H7 (cell line): ENCODE measurements around the gene FAM168A. TPM values are rescaled to one million over a fixed set of nuclear protein-coding genes. Genes with fewer than 3 reads are reported as not detected.

ENCODE experiments used
- DNase-seq: peaks from one replicate; pipeline ENCODE4 v3.0.0; 2012
- H3K27me3 ChIP-seq: 2 replicates; pipeline ENCODE4 v1.6.0; 2011; ENCODE audit warnings: mild to moderate bottlenecking, low read length; ENCODE audit not compliant: control insufficient read depth, insufficient read depth
- H3K36me3 ChIP-seq: replicated peaks from 2 replicates; pipeline ENCODE4 v1.5.1; 2011; ENCODE audit warnings: low read length; ENCODE audit not compliant: control insufficient read depth, insufficient read depth
- H3K4me3 ChIP-seq: 2 replicates; pipeline ENCODE4 v1.5.1; 2011; ENCODE audit warnings: low read depth, mild to moderate bottlenecking, control low read depth, low read length, moderate library complexity; ENCODE audit not compliant: insufficient read depth
- total RNA-seq: library from RNA; depleted of rRNA; stranded (reverse); fragments of >200 nt; shearing (Covaris generic); gene quantifications from 2 replicates; pipeline ENCODE4 v1.2.3, GENCODE V29; 2014

Gene FAM168A
- total RNA-seq, 1 experiment from 2014 or later: 13.1 TPM

DNA sequence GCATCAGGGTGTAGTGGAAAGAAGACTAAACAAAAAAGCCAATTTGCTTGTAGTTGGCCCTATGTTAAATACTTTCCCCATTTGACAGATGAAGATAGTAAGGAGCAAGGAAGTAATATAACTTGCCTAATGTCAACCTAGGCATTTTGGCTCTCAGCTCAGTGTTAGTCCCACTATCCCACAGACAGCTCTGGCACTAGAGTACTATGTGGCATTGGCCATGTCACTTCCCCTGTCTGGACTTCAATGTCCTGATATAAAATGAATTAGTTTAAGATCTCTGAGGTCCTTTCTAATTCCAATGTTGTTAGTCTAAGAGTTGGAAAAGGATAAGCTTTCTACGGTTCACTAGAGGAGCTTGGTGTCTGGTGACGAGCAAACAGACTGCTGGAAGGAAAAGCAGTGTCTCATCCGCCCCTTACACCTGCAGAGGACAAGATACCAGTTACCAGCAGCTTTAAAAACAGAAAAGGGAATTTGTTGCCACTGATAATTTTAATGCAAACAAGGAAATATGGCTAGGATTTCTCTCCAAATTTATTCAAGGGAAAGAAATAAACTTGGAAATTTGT, 129.2 kb downstream of the FAM168A start:
- no peaks in the 10 kb centered on the region for H3K36me3 ChIP-seq
- no peak for DNase-seq
- H3K4me3 ChIP-seq: no peak overlapping the region
- H3K27me3 ChIP-seq: no peaks in the 10 kb centered on the region

DNA sequence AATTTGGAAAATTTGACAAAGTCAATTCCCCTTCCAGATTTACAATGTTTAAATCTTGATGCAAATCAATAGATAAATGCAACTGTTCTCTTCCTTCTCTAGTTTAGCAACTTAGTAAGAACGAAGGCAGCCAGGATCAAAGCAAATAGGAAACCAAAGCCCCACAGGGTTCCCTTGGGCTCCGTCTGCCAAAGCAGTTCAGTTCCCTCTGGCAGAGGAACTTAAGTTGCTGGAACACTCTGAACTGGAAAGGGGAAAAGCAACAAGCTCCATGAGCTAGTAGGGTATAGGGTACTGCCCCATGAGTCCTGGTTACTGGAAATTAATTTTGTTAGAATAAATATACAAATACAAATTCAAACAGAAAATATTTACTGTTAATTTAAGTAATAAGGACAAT, 130.4 kb downstream of the FAM168A start:
- H3K36me3 ChIP-seq: no peaks in the 10 kb centered on the region

DNA sequence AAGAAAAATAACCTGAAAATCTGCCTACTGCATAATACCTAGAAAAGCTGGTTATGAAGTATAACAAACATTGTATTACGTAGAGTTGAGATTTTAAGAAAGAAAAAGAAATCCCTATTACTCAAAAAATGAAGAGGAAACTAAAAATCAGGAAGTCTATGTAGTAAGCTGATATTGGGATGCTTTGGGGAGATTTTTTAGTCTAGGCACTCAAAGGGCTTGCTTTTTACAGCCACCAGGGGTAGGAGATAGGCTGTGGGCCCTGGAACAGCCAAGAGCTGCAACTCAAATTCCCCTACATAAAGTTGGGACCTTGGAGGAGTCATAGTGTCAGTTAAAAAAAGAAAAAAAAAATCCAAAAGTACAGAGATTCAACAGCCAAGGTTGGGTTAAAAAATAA, 131.3 kb downstream of the FAM168A start:
- no peak for DNase-seq
- H3K4me3 ChIP-seq: no peak overlapping the region
- no peaks in the 10 kb centered on the region for H3K36me3 ChIP-seq
- no peaks in the 10 kb centered on the region for H3K27me3 ChIP-seq

More for the DNA sequence above, 130.4 kb downstream of the FAM168A start:
- Histone ChIP-seq H3K27me3 (no peaks in the 10 kb centered on the region), H3K4me3 (no peak overlapping the region)
- no peak for DNase-seq

DNA sequence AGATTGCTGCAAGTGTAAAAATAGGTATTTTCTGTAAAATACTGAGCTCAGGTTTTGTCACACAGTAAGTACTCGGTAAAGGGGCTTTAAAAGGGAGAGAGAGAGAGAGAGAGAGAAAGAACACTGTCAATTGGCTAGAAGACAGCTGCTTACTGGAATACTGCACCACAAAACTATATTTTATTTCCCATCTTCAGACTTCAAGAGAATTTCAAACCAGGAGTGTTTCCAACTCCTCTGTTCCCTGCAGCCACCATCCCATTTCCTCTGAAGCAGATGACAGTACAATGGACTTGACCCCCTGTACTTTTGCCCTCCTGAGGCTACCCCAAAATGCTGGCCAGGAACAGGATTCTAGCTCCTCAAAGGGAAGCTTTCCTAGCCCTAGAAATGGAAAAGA, 132.0 kb downstream of the FAM168A start:
- no peaks in the 10 kb centered on the region for H3K27me3 ChIP-seq
- H3K4me3 ChIP-seq: no peak overlapping the region
- no peaks in the 10 kb centered on the region for H3K36me3 ChIP-seq
- DNase-seq: no peak

DNA sequence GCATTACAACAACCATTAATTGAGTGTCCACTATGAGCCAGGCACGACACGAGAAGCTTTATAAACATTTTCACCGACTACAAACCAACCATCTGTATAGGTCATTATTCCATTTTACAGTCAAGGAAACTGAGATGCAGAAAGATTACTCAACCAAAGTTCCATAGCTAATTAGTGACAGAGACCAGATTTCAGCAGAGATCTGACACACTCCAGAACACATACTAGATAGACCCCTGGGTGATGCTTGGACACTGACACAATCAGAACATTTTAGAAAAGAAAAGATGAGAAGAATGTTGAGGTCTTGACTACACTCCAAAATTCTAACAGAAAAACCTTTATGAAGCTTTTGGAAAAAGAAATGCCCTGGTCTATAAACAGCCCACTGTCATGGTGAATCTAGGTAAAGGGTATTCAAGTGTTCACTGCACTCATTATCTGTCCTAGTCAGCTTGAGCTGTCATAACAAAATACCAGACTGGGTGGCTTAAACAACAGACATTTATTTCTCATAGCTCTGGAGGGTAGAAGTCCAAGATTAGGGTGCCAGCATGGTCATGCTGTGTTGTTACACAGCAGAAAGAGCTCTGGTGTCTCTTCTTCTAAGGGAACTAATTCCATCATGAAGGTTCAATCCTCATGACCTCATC, 132.8 kb downstream of the FAM168A start:
- Histone ChIP-seq H3K27me3 (no peaks in the 10 kb centered on the region), H3K4me3 (no peak overlapping the region), H3K36me3 (no peaks in the 10 kb centered on the region)
- no peak for DNase-seq

DNA sequence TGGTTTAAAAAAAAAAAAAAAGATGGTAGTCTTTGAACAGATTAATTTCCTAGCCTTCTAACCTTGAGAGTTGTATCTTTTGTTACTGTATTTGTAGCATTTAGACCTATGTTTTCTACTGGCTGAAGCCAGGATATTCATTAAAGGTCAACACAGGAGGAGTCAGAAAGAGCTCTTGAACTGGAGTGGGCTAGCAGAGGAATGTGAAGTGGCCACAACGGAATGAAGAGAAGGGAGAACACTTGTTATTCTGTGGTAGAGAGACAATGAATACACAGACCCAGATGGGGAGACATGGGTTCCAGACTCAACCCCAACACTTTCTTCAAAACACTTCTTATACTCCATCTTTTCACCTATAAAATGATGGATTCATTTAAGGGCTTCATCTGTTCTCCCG, 133.6 kb downstream of the FAM168A start:
- no peaks in the 10 kb centered on the region for H3K27me3 ChIP-seq
- no peak overlapping the region for H3K4me3 ChIP-seq
- no peaks in the 10 kb centered on the region for H3K36me3 ChIP-seq
- no peak for DNase-seq

DNA sequence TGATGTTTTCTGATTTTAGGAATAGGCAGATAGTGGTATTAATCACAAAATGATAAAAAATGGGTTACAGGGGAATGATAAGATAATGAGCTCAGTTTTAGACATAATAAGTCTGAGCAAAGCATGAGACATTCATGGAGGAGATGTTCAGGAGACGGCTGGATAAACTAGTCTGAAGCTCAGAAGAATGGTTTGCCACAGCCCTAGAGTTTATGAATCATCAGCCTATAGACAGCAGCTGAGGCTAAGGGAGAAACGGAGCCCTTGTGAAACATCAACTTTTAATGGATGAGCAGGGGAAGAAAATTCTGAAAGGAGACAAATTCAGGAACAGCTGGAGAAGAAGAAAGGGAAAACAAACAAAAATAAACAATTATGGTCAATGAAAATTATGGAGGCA, 134.6 kb downstream of the FAM168A start:
- no peak for DNase-seq

DNA sequence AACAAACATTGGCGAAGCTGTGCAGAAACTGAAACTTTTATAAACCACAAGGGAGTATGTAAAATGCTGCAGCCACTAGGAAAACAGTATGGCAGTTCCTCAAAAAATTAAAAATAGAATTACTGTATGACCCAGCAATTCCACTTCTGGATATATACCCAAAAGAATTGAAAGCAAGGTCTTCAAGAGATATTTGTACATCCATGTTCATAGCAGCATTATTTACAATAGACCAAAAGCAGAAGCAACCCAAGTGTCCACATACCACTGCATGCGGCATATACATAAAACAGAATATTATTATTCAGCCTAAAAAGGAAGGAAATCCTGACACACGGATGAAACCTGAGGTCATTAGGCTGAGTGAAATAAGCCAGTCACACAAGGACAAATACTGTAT, 135.9 kb downstream of the FAM168A start:
- DNase-seq: no peak
- Histone ChIP-seq H3K27me3 (no peaks in the 10 kb centered on the region), H3K36me3 (no peaks in the 10 kb centered on the region), H3K4me3 (no peak overlapping the region)

More for the DNA sequence above, 134.6 kb downstream of the FAM168A start:
- Histone ChIP-seq H3K36me3 (no peaks in the 10 kb centered on the region), H3K4me3 (no peak overlapping the region), H3K27me3 (no peaks in the 10 kb centered on the region)

DNA sequence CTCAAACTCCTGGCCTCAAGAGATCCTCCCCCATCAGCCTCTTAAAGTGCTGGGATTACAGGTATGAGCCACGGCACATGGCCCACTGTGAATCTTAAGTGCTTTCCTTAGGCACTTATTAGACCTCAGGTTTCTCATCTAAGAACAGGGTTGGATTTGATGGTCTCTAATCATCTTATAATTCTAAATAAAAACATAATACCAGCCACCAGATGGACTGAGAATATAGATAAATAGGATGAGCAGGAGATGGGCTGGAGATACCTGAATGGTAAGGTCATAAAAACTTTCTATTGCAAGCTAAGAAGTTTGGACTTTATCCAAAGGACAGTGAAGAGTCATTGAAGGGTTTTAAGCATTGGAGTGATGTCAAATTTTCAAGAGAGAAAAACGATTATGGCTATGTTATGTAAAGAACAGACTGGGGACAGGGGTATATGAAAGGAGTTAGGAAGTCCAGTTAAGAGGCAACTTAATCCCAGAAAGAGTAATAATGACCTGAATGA, 136.5 kb downstream of the FAM168A start:
- DNase-seq: no peak
- H3K36me3 ChIP-seq: no peaks in the 10 kb centered on the region
- H3K27me3 ChIP-seq: no peaks in the 10 kb centered on the region
- H3K4me3 ChIP-seq: no peak overlapping the region

DNA sequence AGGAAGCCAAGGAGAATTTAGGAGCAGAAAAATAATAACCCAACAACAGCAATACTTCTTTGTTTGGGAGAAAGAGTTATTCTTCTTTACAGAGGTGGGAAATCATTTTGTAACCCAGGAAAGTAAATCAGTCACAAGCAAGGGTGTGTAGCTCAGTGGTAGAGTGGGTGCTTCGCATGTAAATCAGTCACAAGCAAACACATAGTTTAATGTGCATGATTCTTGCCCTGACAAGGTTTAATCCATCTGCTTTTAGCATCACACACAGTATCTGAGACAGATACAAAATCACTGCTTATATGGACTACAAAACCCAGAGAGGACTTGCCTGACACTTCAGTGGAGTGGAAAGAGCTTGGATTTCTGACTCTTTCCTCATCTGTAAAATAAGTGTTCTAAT, 139.7 kb downstream of the FAM168A start:
- no peaks in the 10 kb centered on the region for H3K36me3 ChIP-seq
- no peak for DNase-seq
- no peaks in the 10 kb centered on the region for H3K27me3 ChIP-seq
- no peak overlapping the region for H3K4me3 ChIP-seq

DNA sequence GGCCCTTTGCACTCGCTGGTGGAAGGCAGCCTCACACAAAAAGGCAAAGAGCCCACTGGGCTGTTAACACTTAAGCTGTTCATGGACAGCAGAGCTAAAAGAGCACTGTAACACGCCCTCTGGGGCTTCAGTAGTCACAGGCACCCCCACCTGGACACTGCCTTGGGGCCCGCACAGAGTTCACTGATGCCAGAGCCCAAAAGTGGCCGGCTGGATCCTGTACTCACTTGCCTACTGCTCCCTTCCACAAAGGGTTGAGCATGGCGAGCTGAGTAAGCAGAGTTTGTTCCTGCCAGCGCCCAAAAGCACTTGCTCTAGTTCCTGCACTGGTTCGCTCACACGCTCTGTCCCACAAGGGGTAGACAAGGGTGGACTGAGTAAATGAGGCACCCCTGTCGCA, 142.9 kb downstream of the FAM168A start:
- H3K4me3 ChIP-seq: no peak overlapping the region
- no peak for DNase-seq

DNA sequence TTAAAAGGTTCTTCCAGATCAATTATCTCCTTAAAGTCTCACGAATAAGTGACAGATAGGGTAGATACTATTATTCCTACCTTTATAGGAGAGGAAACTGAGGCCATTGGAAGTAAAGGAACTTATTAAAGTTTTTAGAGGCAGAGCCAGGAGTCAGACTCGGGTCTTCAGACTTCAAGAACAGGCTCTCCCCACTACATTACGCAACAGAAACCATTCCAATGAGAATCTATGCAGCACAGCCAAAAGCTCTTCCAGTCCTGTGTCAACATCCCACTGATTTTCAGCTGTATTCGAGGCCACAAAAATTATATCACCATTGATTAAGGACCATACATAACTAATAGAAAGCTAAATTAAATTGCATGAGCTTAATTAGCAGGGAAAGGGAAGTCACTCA, 144.3 kb downstream of the FAM168A start:
- Histone ChIP-seq H3K4me3 (no peak overlapping the region), H3K36me3 (no peaks in the 10 kb centered on the region), H3K27me3 (no peaks in the 10 kb centered on the region)
- no peak for DNase-seq

More for the DNA sequence above, 142.9 kb downstream of the FAM168A start:
- Histone ChIP-seq H3K27me3 (no peaks in the 10 kb centered on the region), H3K36me3 (no peaks in the 10 kb centered on the region)

DNA sequence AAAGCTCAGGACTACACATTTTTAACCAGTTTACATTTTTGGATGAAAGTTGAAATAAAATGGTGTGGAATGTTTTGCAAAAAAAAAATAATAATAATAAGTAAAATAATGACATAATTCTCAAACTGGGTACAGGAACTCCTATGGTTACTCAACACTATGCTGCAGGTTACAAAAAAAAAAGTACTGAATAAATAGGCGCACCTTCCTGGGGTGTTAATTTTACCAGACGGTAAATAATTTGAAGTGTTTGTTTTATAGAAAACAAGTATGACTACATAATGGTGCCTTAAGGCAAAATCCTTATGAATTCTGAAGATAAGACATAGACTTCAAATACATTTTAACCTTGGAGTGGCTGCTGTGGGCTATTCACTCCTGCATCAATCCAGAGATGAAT, 145.2 kb downstream of the FAM168A start:
- no peak for DNase-seq
- H3K27me3 ChIP-seq: no peaks in the 10 kb centered on the region
- H3K4me3 ChIP-seq: no peak overlapping the region
- no peaks in the 10 kb centered on the region for H3K36me3 ChIP-seq

DNA sequence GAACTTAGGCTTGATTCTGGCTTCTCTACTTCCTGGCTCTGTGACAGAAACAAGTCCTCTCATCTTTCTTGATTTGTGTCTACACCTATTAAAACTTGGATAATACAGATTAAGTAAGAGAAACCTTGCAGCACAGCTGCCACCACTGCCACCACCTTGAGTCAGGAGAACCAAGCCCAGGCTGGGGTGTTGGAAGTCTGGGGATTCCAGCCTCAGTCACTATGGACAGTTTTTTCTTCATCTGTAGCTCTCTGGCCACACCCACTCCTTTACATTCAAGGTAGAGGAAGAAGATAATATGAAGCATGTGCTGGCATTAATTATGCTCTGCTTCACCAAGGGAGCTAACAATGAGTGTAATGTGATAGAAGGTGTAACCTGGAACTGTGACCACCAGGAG, 146.0 kb downstream of the FAM168A start:
- no peak overlapping the region for H3K4me3 ChIP-seq
- no peaks in the 10 kb centered on the region for H3K36me3 ChIP-seq
- H3K27me3 ChIP-seq: no peaks in the 10 kb centered on the region
- no peak for DNase-seq

DNA sequence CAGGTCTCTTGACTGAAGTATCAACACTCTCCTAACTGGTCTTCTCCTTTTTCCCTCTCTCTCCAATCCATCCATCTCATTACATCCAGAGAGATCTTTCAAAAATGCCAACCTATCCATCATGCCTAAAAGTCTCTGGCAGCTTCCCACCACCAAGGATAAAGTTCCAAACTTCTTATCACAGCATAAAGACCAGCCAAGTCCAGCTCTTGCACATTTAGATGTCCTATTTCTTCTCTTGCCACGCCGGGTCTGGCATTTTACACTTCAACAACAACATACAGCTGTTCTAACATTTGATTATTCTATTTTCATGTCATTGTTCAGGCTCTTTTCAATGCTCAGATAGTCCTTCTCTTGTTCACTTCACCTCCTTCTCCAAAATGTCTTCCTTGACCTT, 151.1 kb downstream of the FAM168A start:
- Histone ChIP-seq H3K36me3 (no peaks in the 10 kb centered on the region), H3K27me3 (no peaks in the 10 kb centered on the region), H3K4me3 (no peak overlapping the region)
- no peak for DNase-seq
